Suprapubic skin (tissue), 4 donors: ENCODE data around the gene PAFAH2. TPM values are rescaled to one million over a fixed set of nuclear protein-coding genes. Genes with fewer than 3 reads are reported as not detected.

Experiments
- DNase-seq, 2 donors: peaks; one replicate each; pipeline ENCODE4 v3.0.0-alpha.2; 2019; ENCODE audit warnings: low spot score in 2 of 2
- H3K27ac ChIP-seq: fragments of 200-600 bp; sonication (generic); one replicate; pipeline ENCODE4 v1.5.1; 2019
- H3K27me3 ChIP-seq: fragments of 200-600 bp; sonication (generic); one replicate; pipeline ENCODE4 v1.5.1; 2019
- H3K36me3 ChIP-seq: fragments of 200-600 bp; sonication (generic); one replicate; pipeline ENCODE4 v1.5.1; 2019
- H3K4me1 ChIP-seq: fragments of 200-600 bp; sonication (generic); one replicate; pipeline ENCODE4 v1.5.1; 2019
- H3K4me3 ChIP-seq: fragments of 200-600 bp; sonication (generic); one replicate; pipeline ENCODE4 v1.5.1; 2019; ENCODE audit warnings: mild to moderate bottlenecking
- H3K9me3 ChIP-seq: fragments of 200-600 bp; sonication (generic); one replicate; pipeline ENCODE4 v1.5.1; 2019
- EP300 ChIP-seq: sonication (generic); formaldehyde crosslinking; IDR thresholded peaks from one replicate; pipeline ENCODE4 v1.6.1; 2017; ENCODE audit warnings: antibody characterized with exemption
- POLR2A ChIP-seq, 2 donors: fragments of 450-650 bp; IDR thresholded peaks; one replicate each; pipeline ENCODE4 v1.6.1; 2017; ENCODE audit warnings: antibody characterized with exemption in 2 of 2, mild to moderate bottlenecking in 2 of 2, moderate library complexity in 2 of 2
- POLR2AphosphoS5 ChIP-seq, 3 donors: sonication (generic); formaldehyde crosslinking; IDR thresholded peaks; one replicate each; pipeline ENCODE4 v1.6.1; 2017; ENCODE audit warnings: antibody characterized with exemption in 3 of 3
- WGBS: methylation state at CpG from one replicate; pipeline ENCODE4 v1.1.5; 2018; 5-methylcytosine and 5-hydroxymethylcytosine counted together
- total RNA-seq, 4 donors: library from RNA; depleted of rRNA; stranded (reverse); fragments of >200 nt; gene quantifications; one replicate each; pipeline ENCODE4 v1.1.0, GENCODE V29; 2016
- TF ChIP-seq, protein P1 (sequence below), 2 donors: fragments of 200-600 bp in 1 of 2; fragments of 450-650 bp in 1 of 2; sonication (generic) in 1 of 2; IDR thresholded peaks; one replicate each; pipeline ENCODE4 v1.5.1; 2016 to 2019; ENCODE audit warnings: antibody characterized with exemption in 2 of 2, mild to moderate bottlenecking in 1 of 2, moderate library complexity in 1 of 2

The PAFAH2 gene
- total RNA-seq, 4 donors from 2014 or later = 16.6 to 31.3 (median 20.0) TPM

DNA sequence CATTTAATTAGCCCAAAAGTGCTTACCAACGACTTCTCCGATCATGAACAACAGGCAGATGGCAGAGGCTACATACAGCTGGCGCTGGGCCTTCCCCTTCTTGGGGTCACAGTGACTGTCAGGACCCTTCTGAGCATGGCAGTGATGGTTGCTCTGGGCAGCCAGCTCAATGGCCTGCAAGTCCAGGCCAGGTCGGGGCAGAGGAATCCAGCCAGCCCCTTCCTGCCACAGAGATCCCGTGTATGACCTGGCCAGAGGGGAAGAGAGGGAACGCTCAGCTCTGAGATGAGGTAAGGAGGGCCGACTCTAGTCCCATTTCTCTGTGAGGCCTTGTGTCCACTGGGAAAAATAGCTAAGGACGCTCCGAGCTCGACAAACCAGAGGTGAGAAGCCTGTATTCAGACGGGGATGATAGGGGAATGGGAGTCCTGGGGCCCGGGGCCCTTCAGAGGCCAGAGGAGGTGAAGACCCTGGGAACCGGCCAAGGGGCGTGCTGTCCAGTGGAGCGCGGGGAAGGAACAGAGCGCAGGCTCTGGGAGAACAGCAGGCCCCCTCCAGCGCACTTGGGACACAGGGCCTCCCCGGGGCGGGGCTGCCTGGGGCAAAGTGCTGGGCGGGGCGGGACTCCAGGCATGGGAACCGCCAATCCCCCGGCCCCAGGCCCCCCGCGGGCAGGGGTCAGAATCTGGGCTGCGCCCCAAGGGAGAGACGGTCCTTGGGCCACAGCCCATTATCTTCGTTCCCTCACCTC is 47.3 kb upstream of the PAFAH2 start:
- H3K27ac ChIP-seq = no peak overlapping the region
- peaks cover 20% of the 10 kb centered on the region for H3K4me1 ChIP-seq
- no peaks in the 10 kb centered on the region for H3K36me3 ChIP-seq
- TF ChIP-seq POLR2AphosphoS5 (IDR thresholded peaks at IDR 0.05) = no peak
- TF ChIP-seq POLR2A (IDR thresholded peaks at IDR 0.05) = no peak
- no peak for TF ChIP-seq EP300
- TF ChIP-seq, protein P1, sequence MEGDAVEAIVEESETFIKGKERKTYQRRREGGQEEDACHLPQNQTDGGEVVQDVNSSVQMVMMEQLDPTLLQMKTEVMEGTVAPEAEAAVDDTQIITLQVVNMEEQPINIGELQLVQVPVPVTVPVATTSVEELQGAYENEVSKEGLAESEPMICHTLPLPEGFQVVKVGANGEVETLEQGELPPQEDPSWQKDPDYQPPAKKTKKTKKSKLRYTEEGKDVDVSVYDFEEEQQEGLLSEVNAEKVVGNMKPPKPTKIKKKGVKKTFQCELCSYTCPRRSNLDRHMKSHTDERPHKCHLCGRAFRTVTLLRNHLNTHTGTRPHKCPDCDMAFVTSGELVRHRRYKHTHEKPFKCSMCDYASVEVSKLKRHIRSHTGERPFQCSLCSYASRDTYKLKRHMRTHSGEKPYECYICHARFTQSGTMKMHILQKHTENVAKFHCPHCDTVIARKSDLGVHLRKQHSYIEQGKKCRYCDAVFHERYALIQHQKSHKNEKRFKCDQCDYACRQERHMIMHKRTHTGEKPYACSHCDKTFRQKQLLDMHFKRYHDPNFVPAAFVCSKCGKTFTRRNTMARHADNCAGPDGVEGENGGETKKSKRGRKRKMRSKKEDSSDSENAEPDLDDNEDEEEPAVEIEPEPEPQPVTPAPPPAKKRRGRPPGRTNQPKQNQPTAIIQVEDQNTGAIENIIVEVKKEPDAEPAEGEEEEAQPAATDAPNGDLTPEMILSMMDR (IDR thresholded peaks at IDR 0.05) = no peak
- DNase-seq = no peak
- peak overlapping the region; percentile 45 for H3K4me3 ChIP-seq
- no peaks in the 10 kb centered on the region for H3K9me3 ChIP-seq
- 46% methylated on average over 18 of the region's 29 CpGs for WGBS
- peaks cover 75% of the 10 kb centered on the region for H3K27me3 ChIP-seq

DNA sequence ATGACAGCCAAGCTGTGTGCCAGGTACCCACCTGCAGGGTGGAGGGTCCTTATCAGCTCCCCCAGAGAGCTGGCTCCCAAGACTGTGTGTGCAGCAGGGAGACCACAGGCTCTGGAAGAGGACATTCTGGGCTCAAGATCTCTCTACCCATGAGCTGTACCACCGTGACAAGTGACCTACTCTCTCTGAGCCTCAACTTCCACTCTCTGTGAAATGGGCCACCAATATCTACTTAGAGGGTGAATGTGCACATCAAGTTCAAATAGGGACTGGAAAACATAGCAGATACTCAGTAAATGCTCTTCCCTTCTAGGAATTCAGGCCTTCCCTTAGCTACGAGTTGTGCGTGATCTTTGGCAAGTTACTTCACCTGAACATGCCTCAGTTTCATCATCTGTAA is 46.6 kb upstream of the PAFAH2 start:
- no peak for TF ChIP-seq POLR2A (IDR thresholded peaks at IDR 0.05)
- no peak for TF ChIP-seq POLR2AphosphoS5 (IDR thresholded peaks at IDR 0.05)
- no peak for TF ChIP-seq EP300
- TF ChIP-seq, protein P1 (IDR thresholded peaks at IDR 0.05) = no peak
- no peak overlapping the region for H3K4me3 ChIP-seq
- H3K27me3 ChIP-seq = peaks cover 68% of the 10 kb centered on the region
- 90% methylated on average over 3 of the region's 3 CpGs for WGBS
- DNase-seq = no peak
- peaks cover 20% of the 10 kb centered on the region for H3K4me1 ChIP-seq
- no peaks in the 10 kb centered on the region for H3K9me3 ChIP-seq
- H3K36me3 ChIP-seq = no peaks in the 10 kb centered on the region
- H3K27ac ChIP-seq = no peak overlapping the region

DNA sequence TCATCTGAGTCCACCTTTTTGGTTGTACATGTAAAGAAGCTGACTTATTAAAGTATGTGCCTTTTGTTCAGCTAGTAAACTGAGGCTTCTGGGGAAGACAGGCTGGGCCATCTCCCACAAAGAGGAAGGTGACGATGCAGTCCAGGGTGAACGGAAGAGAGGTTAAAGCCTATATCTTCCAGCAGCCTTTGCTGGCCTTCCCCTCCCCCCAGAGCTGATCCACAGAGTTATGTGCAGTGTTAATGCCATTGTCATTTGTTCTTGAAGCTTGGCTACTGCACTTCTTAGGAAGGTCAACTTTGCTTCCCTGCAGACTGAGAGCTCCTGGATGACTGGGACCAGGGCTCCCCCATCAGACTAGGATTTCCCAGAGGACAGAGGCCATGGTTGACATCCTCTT is 45.9 kb upstream of the PAFAH2 start:
- DNase-seq = no peak
- H3K9me3 ChIP-seq = no peaks in the 10 kb centered on the region
- 100% methylated on average over 2 of the region's 2 CpGs for WGBS
- no peak overlapping the region for H3K27ac ChIP-seq
- H3K4me1 ChIP-seq = peaks cover 20% of the 10 kb centered on the region
- H3K4me3 ChIP-seq = no peak overlapping the region
- H3K36me3 ChIP-seq = no peaks in the 10 kb centered on the region
- TF ChIP-seq POLR2AphosphoS5 (IDR thresholded peaks at IDR 0.05) = no peak
- TF ChIP-seq, protein P1 (IDR thresholded peaks at IDR 0.05) = no peak
- no peak for TF ChIP-seq EP300
- no peak for TF ChIP-seq POLR2A (IDR thresholded peaks at IDR 0.05)
- peaks cover 66% of the 10 kb centered on the region for H3K27me3 ChIP-seq

DNA sequence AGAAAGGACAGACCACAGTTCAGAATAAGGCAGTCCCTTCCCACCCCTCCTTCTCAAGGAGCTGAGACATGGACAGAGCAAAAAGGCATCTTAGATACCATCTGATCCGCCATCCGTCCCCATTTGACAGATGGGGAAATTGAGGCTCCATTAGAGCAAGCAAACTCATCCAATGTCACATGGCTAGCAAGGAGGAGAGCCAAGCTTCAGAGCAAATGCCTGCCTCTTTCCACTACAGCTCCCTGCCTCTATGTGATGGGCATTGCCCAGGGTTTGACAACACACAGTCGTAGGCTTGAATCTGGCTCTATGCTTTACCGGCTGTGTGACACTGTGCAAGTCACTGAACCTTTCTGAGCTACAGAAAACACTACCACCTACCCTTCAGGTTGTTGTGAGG is 44.1 kb upstream of the PAFAH2 start:
- Histone ChIP-seq H3K36me3 (no peaks in the 10 kb centered on the region), H3K4me3 (no peak overlapping the region), H3K27ac (no peak overlapping the region), H3K27me3 (peaks cover 52% of the 10 kb centered on the region), H3K4me1 (peaks cover 19% of the 10 kb centered on the region), H3K9me3 (no peaks in the 10 kb centered on the region)
- TF ChIP-seq POLR2AphosphoS5 (IDR thresholded peaks at IDR 0.05) (no peak), POLR2A (IDR thresholded peaks at IDR 0.05) (no peak), EP300 (no peak)
- TF ChIP-seq, protein P1 (IDR thresholded peaks at IDR 0.05) = no peak
- 73% methylated on average over 4 of the region's 4 CpGs for WGBS
- DNase-seq = no peak

DNA sequence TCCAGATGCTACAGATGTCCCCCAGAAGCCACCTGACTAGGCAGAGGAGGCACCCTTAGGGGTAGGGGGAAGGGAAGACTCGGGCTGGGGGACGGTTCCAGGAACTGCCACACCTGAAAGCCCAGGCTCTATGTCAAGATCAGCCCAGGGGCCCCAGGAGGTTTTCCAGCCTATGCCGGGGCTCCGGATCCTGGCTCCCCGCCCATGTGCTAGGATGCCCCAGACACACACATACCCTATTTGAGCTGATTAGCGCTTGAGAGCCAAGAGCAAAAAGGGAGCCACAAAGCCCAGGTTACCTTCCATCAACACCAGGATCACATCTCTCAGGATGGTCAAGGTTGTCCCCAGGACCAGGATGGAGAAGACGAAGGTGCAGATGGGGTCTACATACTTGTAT is 43.5 kb upstream of the PAFAH2 start:
- Histone ChIP-seq H3K36me3 (no peaks in the 10 kb centered on the region), H3K27me3 (peaks cover 46% of the 10 kb centered on the region), H3K27ac (no peak overlapping the region), H3K9me3 (no peaks in the 10 kb centered on the region), H3K4me1 (peaks cover 15% of the 10 kb centered on the region), H3K4me3 (no peak overlapping the region)
- WGBS = 64% methylated on average over 6 of the region's 7 CpGs
- TF ChIP-seq, protein P1 (IDR thresholded peaks at IDR 0.05) = no peak
- no peak for TF ChIP-seq POLR2A (IDR thresholded peaks at IDR 0.05)
- TF ChIP-seq POLR2AphosphoS5 (IDR thresholded peaks at IDR 0.05) = no peak
- no peak for TF ChIP-seq EP300
- DNase-seq = no peak
